Measurements from ENCODE around the gene DOCK3.

- TF ChIP-seq CTCF (IDR thresholded peaks at IDR 0.05; ENCODE audit: low read depth, low read length) (no peak), EZH2phosphoT487 (IDR thresholded peaks at IDR 0.05; ENCODE audit: low read depth) (no peak)
Observed at GRCh38 chr3:51340013-51340829, 665.5 kb downstream of the DOCK3 start.
